ENCODE data around the gene PLCL1.

DNA sequence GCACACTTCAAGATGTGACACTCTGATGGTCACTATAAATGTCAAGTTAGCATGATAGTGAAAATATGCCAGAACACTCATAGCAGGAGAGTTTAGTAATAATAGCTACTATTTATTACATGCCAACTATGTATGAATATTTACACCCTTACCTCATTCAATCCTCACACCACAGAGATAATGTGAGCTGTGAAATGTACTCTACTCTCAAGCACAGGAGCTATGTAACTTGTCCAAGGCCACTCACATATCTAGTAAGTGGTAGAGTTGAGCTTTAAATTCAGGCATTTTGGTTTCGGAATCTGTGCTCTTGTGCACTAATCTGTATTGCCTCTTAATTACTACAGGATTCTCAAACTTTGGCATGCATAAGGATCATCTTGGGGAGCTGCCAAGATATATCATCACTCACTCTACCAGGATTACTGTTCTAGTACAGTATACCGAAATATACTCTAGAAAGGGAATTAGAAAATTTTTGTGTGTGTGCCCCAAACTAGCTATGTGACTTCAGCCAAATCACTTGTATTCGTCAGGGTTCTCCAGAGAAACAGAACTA lies 154.3 kb downstream of the PLCL1 start:
- TF ChIP-seq, protein P1, sequence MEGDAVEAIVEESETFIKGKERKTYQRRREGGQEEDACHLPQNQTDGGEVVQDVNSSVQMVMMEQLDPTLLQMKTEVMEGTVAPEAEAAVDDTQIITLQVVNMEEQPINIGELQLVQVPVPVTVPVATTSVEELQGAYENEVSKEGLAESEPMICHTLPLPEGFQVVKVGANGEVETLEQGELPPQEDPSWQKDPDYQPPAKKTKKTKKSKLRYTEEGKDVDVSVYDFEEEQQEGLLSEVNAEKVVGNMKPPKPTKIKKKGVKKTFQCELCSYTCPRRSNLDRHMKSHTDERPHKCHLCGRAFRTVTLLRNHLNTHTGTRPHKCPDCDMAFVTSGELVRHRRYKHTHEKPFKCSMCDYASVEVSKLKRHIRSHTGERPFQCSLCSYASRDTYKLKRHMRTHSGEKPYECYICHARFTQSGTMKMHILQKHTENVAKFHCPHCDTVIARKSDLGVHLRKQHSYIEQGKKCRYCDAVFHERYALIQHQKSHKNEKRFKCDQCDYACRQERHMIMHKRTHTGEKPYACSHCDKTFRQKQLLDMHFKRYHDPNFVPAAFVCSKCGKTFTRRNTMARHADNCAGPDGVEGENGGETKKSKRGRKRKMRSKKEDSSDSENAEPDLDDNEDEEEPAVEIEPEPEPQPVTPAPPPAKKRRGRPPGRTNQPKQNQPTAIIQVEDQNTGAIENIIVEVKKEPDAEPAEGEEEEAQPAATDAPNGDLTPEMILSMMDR (conservative IDR thresholded peaks at IDR 0.05), result no peak
- no peak for TF ChIP-seq EZH2 (IDR thresholded peaks at IDR 0.05; ENCODE audit: low read depth)

Data from PC-9 (cell line).